Choroid plexus epithelial cell (primary cell): ENCODE measurements around the gene FKBP3.
"Not testable (repeated sequence)": the region's sequence is repeated elsewhere in the genome, so short reads cannot be mapped to it uniquely, and the experiment has no call there.

Source experiments
- DNase-seq: peaks from one replicate; pipeline ENCODE4 v3.0.0-alpha.2; 2010; ENCODE audit warnings: low read depth
- H3K4me3 ChIP-seq: 2 replicates; pipeline ENCODE4 v1.5.1; 2011; ENCODE audit warnings: low read depth, mild to moderate bottlenecking, control low read depth, low read length, moderate library complexity
- CTCF ChIP-seq: conservative IDR thresholded peaks from 2 replicates; pipeline ENCODE4 v1.5.1; 2011; ENCODE audit warnings: low read depth, mild to moderate bottlenecking, control low read depth, inconsistent platforms, low read length, moderate library complexity

Gene FKBP3

GRCh38 chr14:45150386-45150890 lies 16.2 kb upstream of the FKBP3 start:
- TF ChIP-seq CTCF: no peak
- no peak for DNase-seq
- H3K4me3 ChIP-seq: no peak overlapping the region

DNA sequence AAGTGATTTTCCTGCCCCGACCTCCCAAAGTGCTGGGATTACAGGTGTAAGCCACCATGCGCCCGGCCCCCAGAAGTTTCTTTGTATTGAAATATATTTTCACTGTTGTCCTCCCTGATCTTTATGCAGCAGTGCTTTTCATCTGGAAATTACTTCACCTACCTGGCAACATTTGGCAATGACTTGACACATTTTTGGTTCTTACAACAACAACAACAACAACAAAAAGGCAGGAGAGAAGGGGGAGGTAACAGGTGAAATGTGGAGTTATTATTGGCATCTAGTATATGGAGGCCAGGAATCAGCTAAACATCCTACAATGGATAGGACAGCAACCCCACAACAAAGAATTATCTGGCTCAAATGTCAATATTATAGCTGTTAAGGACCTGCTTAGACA lies 15.3 kb upstream of the FKBP3 start:
- no peak for DNase-seq
- TF ChIP-seq CTCF: no peak
- H3K4me3 ChIP-seq: no peak overlapping the region

- DNase-seq: no peak
- H3K4me3 ChIP-seq: no peak overlapping the region
- no peak for TF ChIP-seq CTCF
Measured at GRCh38 chr14:45145214-45145613, 10.9 kb upstream of the FKBP3 start.

GRCh38 chr14:45144658-45145057 lies 10.4 kb upstream of the FKBP3 start:
- no peak for TF ChIP-seq CTCF
- no peak for DNase-seq
- H3K4me3 ChIP-seq: no peak overlapping the region

GRCh38 chr14:45142083-45142482 lies 7.8 kb upstream of the FKBP3 start:
- H3K4me3 ChIP-seq, DNase-seq: not testable (repeated sequence)

DNA sequence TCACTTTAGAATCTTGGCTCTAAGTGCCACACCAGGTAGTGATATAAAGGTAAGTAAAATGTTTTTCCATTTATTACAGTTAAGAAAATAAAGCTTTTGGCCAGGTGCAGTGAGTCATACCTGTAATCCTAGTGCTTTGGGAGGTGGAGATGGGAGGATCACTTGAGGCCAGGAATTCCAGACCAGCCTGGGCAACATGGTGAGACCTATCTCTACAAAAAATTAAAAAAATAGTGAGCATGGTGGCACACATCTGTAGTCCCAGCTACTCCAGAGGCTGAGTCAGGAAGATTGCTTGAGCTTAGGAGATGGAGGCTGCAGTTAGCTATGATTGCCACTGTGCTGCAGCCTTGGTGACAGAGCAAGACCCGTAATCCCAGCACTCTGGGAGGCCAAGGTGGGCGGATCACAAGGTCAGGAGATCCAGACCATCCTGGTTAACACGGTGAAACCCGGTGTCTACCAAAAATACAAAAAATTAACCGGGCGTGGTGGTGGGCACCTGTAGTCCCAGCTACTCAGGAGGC lies 6.4 kb upstream of the FKBP3 start:
- H3K4me3 ChIP-seq: no peak overlapping the region
- DNase-seq: no peak
- no peak for TF ChIP-seq CTCF

DNA sequence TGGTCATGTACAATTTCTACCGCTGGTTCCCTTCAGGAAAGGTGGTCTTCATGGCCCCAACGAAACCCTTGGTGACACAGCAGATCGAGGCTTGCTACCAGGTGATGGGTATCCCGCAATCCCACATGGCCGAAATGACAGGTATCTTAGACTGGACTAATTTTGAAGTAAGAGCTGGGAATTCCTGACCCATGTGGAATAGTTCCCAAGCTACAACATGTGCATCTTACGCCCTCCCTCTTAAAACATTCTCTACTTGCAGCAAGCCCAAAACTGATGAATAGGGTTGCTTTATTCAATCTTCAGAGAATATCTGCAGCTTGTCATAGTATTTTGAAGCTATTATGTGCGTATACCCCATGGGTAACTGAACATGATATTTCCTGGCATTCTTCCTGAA lies 2.1 kb upstream of the FKBP3 start:
- DNase-seq: peak; percentile 13
- H3K4me3 ChIP-seq: peak overlapping the region; percentile 87
- no peak for TF ChIP-seq CTCF
